NCI-H187 (cell line): ENCODE results near the gene MBLAC1.
A peak's percentile ranks its signal among the peaks of the same experiment; 100 is the strongest.

Source experiments
- DNase-seq, 2 experiments: peaks; one replicate each; lab custom pipeline; 2025; lab: John Stamatoyannopoulos, UW

MBLAC1 gene

GRCh38 chr7:100154651-100155491, 28.1 kb downstream of the MBLAC1 start:
- DNase-seq = no peak

GRCh38 chr7:100155553-100156317, 29.0 kb downstream of the MBLAC1 start:
- DNase-seq = no peak

GRCh38 chr7:100156331-100157068, 29.7 kb downstream of the MBLAC1 start:
- DNase-seq = no peak

- DNase-seq = no peak
Observed at GRCh38 chr7:100157069-100157333, 30.2 kb downstream of the MBLAC1 start.

- DNase-seq = no peak
Observed at GRCh38 chr7:100157334-100158228, 30.8 kb downstream of the MBLAC1 start.

- DNase-seq = peak; percentile 73
Observed at GRCh38 chr7:100158229-100159098, 31.7 kb downstream of the MBLAC1 start, which contains the start of gene TRAPPC14. TRAPPC14 (minus strand) TSS chr7:100158723; CDS start chr7:100158499, 224 bp downstream.

- DNase-seq = no peak
Observed at GRCh38 chr7:100159099-100159623, 32.4 kb downstream of the MBLAC1 start.

- no peak for DNase-seq
Observed at GRCh38 chr7:100160067-100160466, 33.3 kb downstream of the MBLAC1 start.

- no peak for DNase-seq
Observed at GRCh38 chr7:100163006-100163531, 36.3 kb downstream of the MBLAC1 start.

GRCh38 chr7:100163871-100164270, 37.1 kb downstream of the MBLAC1 start:
- no peak for DNase-seq

- no peak for DNase-seq
Observed at GRCh38 chr7:100166317-100166940, 39.7 kb downstream of the MBLAC1 start.

- DNase-seq = no peak
Observed at GRCh38 chr7:100166970-100167911, 40.5 kb downstream of the MBLAC1 start.

- no peak for DNase-seq
Observed at GRCh38 chr7:100167912-100168323, 41.2 kb downstream of the MBLAC1 start.

GRCh38 chr7:100169147-100169850, 42.5 kb downstream of the MBLAC1 start:
- DNase-seq = no peak

- no peak for DNase-seq
Observed at GRCh38 chr7:100170101-100170897, 43.5 kb downstream of the MBLAC1 start.

- no peak for DNase-seq
Observed at GRCh38 chr7:100171087-100171681, 44.4 kb downstream of the MBLAC1 start.

- DNase-seq = no peak
Observed at GRCh38 chr7:100171840-100172239, 45.1 kb downstream of the MBLAC1 start.
